SK-N-SH treated with all-trans-retinoic acid at 6 μM for 48 hours (cell line): ENCODE results near the gene RERE.

Experiments used
- ARNTL ChIP-seq: fragments of 450-650 bp; formaldehyde crosslinking; IDR thresholded peaks from 2 replicates; pipeline ENCODE4 v1.5.0; 2020; ENCODE audit warnings: low read depth, mild to moderate bottlenecking, moderate library complexity, borderline replicate concordance
- BACH2 ChIP-seq: fragments of 250-450 bp; sonication (Bioruptor Pico); IDR thresholded peaks from 2 replicates; pipeline ENCODE4 v1.9.0; 2021; ENCODE audit warnings: mild to moderate bottlenecking, borderline replicate concordance
- CREB5 ChIP-seq: fragments of 250-450 bp; sonication (Bioruptor Pico); IDR thresholded peaks from 2 replicates; pipeline ENCODE4 v1.5.1; 2020; ENCODE audit warnings: low read depth, mild to moderate bottlenecking, moderate library complexity
- PPARA ChIP-seq: fragments of 250-450 bp; sonication (Bioruptor Pico); IDR thresholded peaks from 2 replicates; pipeline ENCODE4 v1.5.0; 2020; ENCODE audit warnings: mild to moderate bottlenecking, borderline replicate concordance
- RARB ChIP-seq: fragments of 250-450 bp; sonication (Bioruptor Pico); IDR thresholded peaks from 2 replicates; pipeline ENCODE4 v1.8.0; 2021; ENCODE audit warnings: mild to moderate bottlenecking, moderate library complexity
- ZC3H10 ChIP-seq: fragments of 250-450 bp; sonication (Bioruptor Pico); IDR thresholded peaks from 2 replicates; pipeline ENCODE4 v1.5.1; 2021; ENCODE audit warnings: mild to moderate bottlenecking, moderate library complexity
- ZFP30 ChIP-seq: fragments of 450-650 bp; formaldehyde crosslinking; IDR thresholded peaks from 2 replicates; pipeline ENCODE4 v1.5.0; 2022; ENCODE audit warnings: mild to moderate bottlenecking, moderate library complexity
- ZNF70 ChIP-seq: fragments of 450-650 bp; formaldehyde crosslinking; IDR thresholded peaks from 2 replicates; pipeline ENCODE4 v1.5.0; 2020; ENCODE audit warnings: mild to moderate bottlenecking, moderate library complexity
- TF ChIP-seq, protein P1 (sequence below): fragments of 250-450 bp; sonication (Bioruptor Pico); IDR thresholded peaks from 2 replicates; pipeline ENCODE4 v1.8.0; 2020; ENCODE audit warnings: mild to moderate bottlenecking, moderate library complexity, borderline replicate concordance
- TF ChIP-seq, protein P2 (sequence below): fragments of 250-450 bp; sonication (Bioruptor Pico); IDR thresholded peaks from 2 replicates; pipeline ENCODE4 v1.8.0; 2021; ENCODE audit warnings: low read depth, mild to moderate bottlenecking, moderate library complexity, borderline replicate concordance

- no peak for TF ChIP-seq CREB5
- no peak for TF ChIP-seq BACH2 (CRISPR knock-in tag)
- TF ChIP-seq, protein P1, sequence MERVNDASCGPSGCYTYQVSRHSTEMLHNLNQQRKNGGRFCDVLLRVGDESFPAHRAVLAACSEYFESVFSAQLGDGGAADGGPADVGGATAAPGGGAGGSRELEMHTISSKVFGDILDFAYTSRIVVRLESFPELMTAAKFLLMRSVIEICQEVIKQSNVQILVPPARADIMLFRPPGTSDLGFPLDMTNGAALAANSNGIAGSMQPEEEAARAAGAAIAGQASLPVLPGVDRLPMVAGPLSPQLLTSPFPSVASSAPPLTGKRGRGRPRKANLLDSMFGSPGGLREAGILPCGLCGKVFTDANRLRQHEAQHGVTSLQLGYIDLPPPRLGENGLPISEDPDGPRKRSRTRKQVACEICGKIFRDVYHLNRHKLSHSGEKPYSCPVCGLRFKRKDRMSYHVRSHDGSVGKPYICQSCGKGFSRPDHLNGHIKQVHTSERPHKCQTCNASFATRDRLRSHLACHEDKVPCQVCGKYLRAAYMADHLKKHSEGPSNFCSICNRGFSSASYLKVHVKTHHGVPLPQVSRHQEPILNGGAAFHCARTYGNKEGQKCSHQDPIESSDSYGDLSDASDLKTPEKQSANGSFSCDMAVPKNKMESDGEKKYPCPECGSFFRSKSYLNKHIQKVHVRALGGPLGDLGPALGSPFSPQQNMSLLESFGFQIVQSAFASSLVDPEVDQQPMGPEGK (CRISPR knock-in tag) = no peak
- TF ChIP-seq ZC3H10 = no peak
- TF ChIP-seq ZNF70 (CRISPR knock-in tag) = no peak
- no peak for TF ChIP-seq ARNTL (CRISPR knock-in tag)
- no peak for TF ChIP-seq ZFP30 (CRISPR knock-in tag)
- TF ChIP-seq PPARA (CRISPR knock-in tag) = no peak
- TF ChIP-seq, protein P2, sequence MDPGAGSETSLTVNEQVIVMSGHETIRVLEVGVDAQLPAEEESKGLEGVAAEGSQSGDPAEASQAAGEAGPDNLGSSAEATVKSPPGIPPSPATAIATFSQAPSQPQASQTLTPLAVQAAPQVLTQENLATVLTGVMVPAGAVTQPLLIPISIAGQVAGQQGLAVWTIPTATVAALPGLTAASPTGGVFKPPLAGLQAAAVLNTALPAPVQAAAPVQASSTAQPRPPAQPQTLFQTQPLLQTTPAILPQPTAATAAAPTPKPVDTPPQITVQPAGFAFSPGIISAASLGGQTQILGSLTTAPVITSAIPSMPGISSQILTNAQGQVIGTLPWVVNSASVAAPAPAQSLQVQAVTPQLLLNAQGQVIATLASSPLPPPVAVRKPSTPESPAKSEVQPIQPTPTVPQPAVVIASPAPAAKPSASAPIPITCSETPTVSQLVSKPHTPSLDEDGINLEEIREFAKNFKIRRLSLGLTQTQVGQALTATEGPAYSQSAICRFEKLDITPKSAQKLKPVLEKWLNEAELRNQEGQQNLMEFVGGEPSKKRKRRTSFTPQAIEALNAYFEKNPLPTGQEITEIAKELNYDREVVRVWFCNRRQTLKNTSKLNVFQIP (CRISPR knock-in tag) = no peak
- TF ChIP-seq RARB (CRISPR knock-in tag) = no peak
These were observed 351.7 kb downstream of the RERE start for GRCh38 chr1:8465692-8466091.
